Aorta (tissue), 5 donors: Measurements from ENCODE around the gene DAAM2. TPM values are rescaled to one million over a fixed set of nuclear protein-coding genes. Genes with fewer than 3 reads are reported as not detected.
A peak's percentile ranks its signal among the peaks of the same experiment; 100 is the strongest.

Source experiments
- ATAC-seq: fragments of 200-7000 bp; cut with Tn5 transposase; one replicate; pipeline ENCODE4 v1.9.1; 2022; ENCODE audit warnings: moderate library complexity; ENCODE audit not compliant: low FRiP score
- DNase-seq, 2 donors: peaks; one replicate each; pipeline ENCODE4 v3.0.0-alpha.2; 2020
- H3K27ac ChIP-seq, 2 donors: one replicate each; pipeline ENCODE4 v1.5.1; 2013; ENCODE audit warnings: low read length in 2 of 2, mild to moderate bottlenecking in 2 of 2, moderate library complexity in 2 of 2, control low read depth in 1 of 2, inconsistent platforms in 1 of 2, low read depth in 1 of 2
- H3K27me3 ChIP-seq, 2 donors: one replicate each; pipeline ENCODE4 v1.6.1; 2013; ENCODE audit warnings: control low read depth in 1 of 2, low read length in 1 of 2, mild to moderate bottlenecking in 1 of 2, moderate library complexity in 1 of 2; ENCODE audit not compliant: insufficient read depth in 2 of 2, control insufficient read depth in 1 of 2
- H3K36me3 ChIP-seq, 2 donors: one replicate each; pipeline ENCODE4 v1.6.1; 2013; ENCODE audit warnings: control low read depth in 1 of 2, low read length in 1 of 2, mild to moderate bottlenecking in 1 of 2; ENCODE audit not compliant: insufficient read depth in 2 of 2, control insufficient read depth in 1 of 2
- H3K4me1 ChIP-seq, 2 donors: one replicate each; pipeline ENCODE4 v1.6.1; 2013; ENCODE audit warnings: low read length in 2 of 2, control low read depth in 1 of 2, mild to moderate bottlenecking in 1 of 2, moderate library complexity in 1 of 2; ENCODE audit not compliant: insufficient read depth in 2 of 2, control insufficient read depth in 1 of 2
- H3K4me3 ChIP-seq, 2 donors: one replicate each; pipeline ENCODE4 v1.5.1; 2013; ENCODE audit warnings: low read length in 2 of 2, control low read depth in 1 of 2, mild to moderate bottlenecking in 1 of 2
- H3K9me3 ChIP-seq: one replicate; pipeline ENCODE4 v1.6.1; 2013; ENCODE audit warnings: mild to moderate bottlenecking, low read length; ENCODE audit not compliant: control insufficient read depth
- WGBS, 2 donors: extraction: QIAGEN DNeasy Blood & Tissue Kit; methylation state at CpG; one replicate each; pipeline ENCODE4 v1.1.7; 2013; 5-methylcytosine and 5-hydroxymethylcytosine counted together
- intact Hi-C, 2 donors: fragments of 100-400 bp; cut with DNase I; formaldehyde crosslinking; loops; one replicate each; pipeline versions ENCODE4 v1.14.2 to v1.15.0; 2022
- polyA plus RNA-seq, 2 donors: library from polyadenylated mRNA; stranded (reverse); fragments of 200-250 nt; gene quantifications; one replicate each; pipeline ENCODE4 v1.2.3, GENCODE V29; 2013
- total RNA-seq, 2 donors: library from RNA; stranded (reverse); fragmentation: NEBNext Ultra II Directional; extraction: Animal tissue kit (Norgen Biotek cat#: 25700); gene quantifications; one replicate each; pipeline ENCODE4 v1.2.1, GENCODE V29; 2021
- donor health status: healthy with polysubstance abuse.
- donor health status: Bipolar disorder and iron deficiency.
- donor health status: DM: no; HTN: no; CAD: no.
- donor health status: DM: no; HTN: no; CAD: no.
- donor health status: DM: yes; HTN: yes; CAD: no.

DAAM2 gene
- total and polyA plus RNA-seq, 4 donors: 27.3 to 62.1 (median 45.9) TPM

- DNase-seq (no peak), ATAC-seq (no peak)
- intact Hi-C loops: no loop called here
- H3K27me3 ChIP-seq: no peaks in the 10 kb centered on the region
- H3K9me3 ChIP-seq: no peaks in the 10 kb centered on the region
- no peak overlapping the region for H3K27ac ChIP-seq
- 86 to 88% methylated on average over 2 of the region's 2 CpGs for WGBS, 2 donors
- no peak overlapping the region for H3K4me3 ChIP-seq
- no peaks in the 10 kb centered on the region for H3K4me1 ChIP-seq
- no peaks in the 10 kb centered on the region for H3K36me3 ChIP-seq
Observed at GRCh38 chr6:39829331-39829730, 37.2 kb downstream of the DAAM2 start.

GRCh38 chr6:39830444-39830843 lies 38.3 kb downstream of the DAAM2 start:
- DNase-seq (no peak), ATAC-seq (no peak)
- H3K36me3 ChIP-seq: no peaks in the 10 kb centered on the region
- intact Hi-C loops: no loop called here
- H3K27me3 ChIP-seq: no peaks in the 10 kb centered on the region
- no peak overlapping the region for H3K27ac ChIP-seq
- no peaks in the 10 kb centered on the region for H3K9me3 ChIP-seq
- peaks cover 2 to 4% of the 10 kb centered on the region in 2 donors for H3K4me1 ChIP-seq
- 38 to 50% methylated on average over 7 of the region's 7 CpGs for WGBS, 2 donors
- H3K4me3 ChIP-seq: no peak overlapping the region

GRCh38 chr6:39831701-39832100 lies 39.5 kb downstream of the DAAM2 start:
- no peaks in the 10 kb centered on the region for H3K9me3 ChIP-seq
- WGBS, 2 donors: 90% methylated on average over 6 of the region's 6 CpGs
- no peaks in the 10 kb centered on the region for H3K27me3 ChIP-seq
- intact Hi-C loops: no loop called here
- no peak for DNase-seq
- no peak overlapping the region for H3K27ac ChIP-seq
- ATAC-seq: no peak
- no peaks in the 10 kb centered on the region for H3K36me3 ChIP-seq
- no peak overlapping the region for H3K4me3 ChIP-seq
- H3K4me1 ChIP-seq: peaks cover 2 to 14% of the 10 kb centered on the region in 2 donors

- H3K27ac ChIP-seq: peak overlapping the region in 1 of 2 donors; percentile 7
- no peaks in the 10 kb centered on the region for H3K36me3 ChIP-seq
- WGBS, 2 donors: 41 to 49% methylated on average over 4 of the region's 4 CpGs
- no peak for ATAC-seq
- peaks cover 2 to 17% of the 10 kb centered on the region in 2 donors for H3K4me1 ChIP-seq
- H3K27me3 ChIP-seq: no peaks in the 10 kb centered on the region
- no peak overlapping the region for H3K4me3 ChIP-seq
- H3K9me3 ChIP-seq: no peaks in the 10 kb centered on the region
- intact Hi-C loops: no loop called here
- no peak for DNase-seq
Observed at GRCh38 chr6:39834278-39834677, 42.1 kb downstream of the DAAM2 start.

GRCh38 chr6:39834866-39835265 lies 42.7 kb downstream of the DAAM2 start:
- H3K9me3 ChIP-seq: no peaks in the 10 kb centered on the region
- ATAC-seq (no peak), DNase-seq (no peak)
- intact Hi-C loops: no loop called here
- H3K36me3 ChIP-seq: no peaks in the 10 kb centered on the region
- H3K27me3 ChIP-seq: no peaks in the 10 kb centered on the region
- peaks cover 3 to 17% of the 10 kb centered on the region in 2 donors for H3K4me1 ChIP-seq
- 71 to 77% methylated on average over 5 of the region's 5 CpGs for WGBS, 2 donors
- H3K27ac ChIP-seq: no peak overlapping the region
- H3K4me3 ChIP-seq: no peak overlapping the region

GRCh38 chr6:39835821-39836295 lies 43.7 kb downstream of the DAAM2 start:
- ATAC-seq: no peak
- peaks cover 3 to 17% of the 10 kb centered on the region in 2 donors for H3K4me1 ChIP-seq

GRCh38 chr6:39836606-39837005 lies 44.4 kb downstream of the DAAM2 start:
- peaks cover 3 to 17% of the 10 kb centered on the region in 2 donors for H3K4me1 ChIP-seq
- H3K27ac ChIP-seq: no peak overlapping the region

More at GRCh38 chr6:39835821-39836295, 43.7 kb downstream of the DAAM2 start:
- Histone ChIP-seq H3K9me3 (no peaks in the 10 kb centered on the region), H3K27me3 (no peaks in the 10 kb centered on the region), H3K4me3 (no peak overlapping the region), H3K36me3 (no peaks in the 10 kb centered on the region), H3K27ac (peak overlapping the region in 1 of 2 donors; percentile 20)
- no peak for DNase-seq
- 4 to 8% methylated on average over 2 of the region's 2 CpGs for WGBS, 2 donors
- intact Hi-C loops: no loop called here

GRCh38 chr6:39839445-39839844 lies 47.3 kb downstream of the DAAM2 start:
- Histone ChIP-seq H3K9me3 (no peaks in the 10 kb centered on the region), H3K27me3 (no peaks in the 10 kb centered on the region), H3K4me1 (peaks cover 3 to 20% of the 10 kb centered on the region in 2 donors), H3K27ac (peak overlapping the region in 1 of 2 donors; percentile 13), H3K36me3 (no peaks in the 10 kb centered on the region), H3K4me3 (no peak overlapping the region)
- ATAC-seq (no peak), DNase-seq (no peak)
- intact Hi-C loops: no loop called here
- 6 to 12% methylated on average over 1 of the region's 1 CpG for WGBS, 2 donors

More at GRCh38 chr6:39836606-39837005, 44.4 kb downstream of the DAAM2 start:
- DNase-seq (no peak), ATAC-seq (no peak)
- Histone ChIP-seq H3K9me3 (no peaks in the 10 kb centered on the region), H3K36me3 (no peaks in the 10 kb centered on the region), H3K4me3 (no peak overlapping the region), H3K27me3 (no peaks in the 10 kb centered on the region)
- intact Hi-C loops: no loop called here
- 7 to 11% methylated on average over 4 of the region's 4 CpGs for WGBS, 2 donors

GRCh38 chr6:39840781-39841180 lies 48.6 kb downstream of the DAAM2 start:
- Histone ChIP-seq H3K4me3 (no peak overlapping the region), H3K27me3 (no peaks in the 10 kb centered on the region), H3K9me3 (no peaks in the 10 kb centered on the region), H3K27ac (no peak overlapping the region), H3K36me3 (no peaks in the 10 kb centered on the region), H3K4me1 (peaks cover 1 to 12% of the 10 kb centered on the region in 2 donors)
- ATAC-seq (no peak), DNase-seq (no peak)
- intact Hi-C loops: no loop called here
- 47 to 60% methylated on average over 4 to 6 of the region's 6 CpGs for WGBS, 2 donors
